HEK293 (cell line): Measurements from ENCODE around the gene GLRA1.
"Not testable (repeated sequence)": the region's sequence is repeated elsewhere in the genome, so short reads cannot be mapped to it uniquely, and the experiment has no call there.

ENCODE experiments used
- CTCF ChIA-PET: fragments of 350-600 bp; formaldehyde crosslinking; extraction: SDS; loops from one replicate; lab custom pipeline; 2021; ENCODE audit warnings: antibody characterized with exemption; lab: Yijun Ruan, JAX
- POLR2A ChIA-PET: fragments of 300-600 bp; formaldehyde crosslinking; extraction: SDS; loops from one replicate; lab custom pipeline; 2020; ENCODE audit warnings: antibody characterized with exemption, inconsistent platforms; lab: Yijun Ruan, JAX
- H3K27ac ChIP-seq: fragments of 200-500 bp; sonication (Bioruptor generic); 2 replicates; pipeline ENCODE4 v1.5.1; 2014; ENCODE audit warnings: low read depth, low read length, control low read depth, inconsistent platforms; ENCODE audit errors: extremely low read depth
- H3K36me3 ChIP-seq, 2 experiments: fragments of 200-500 bp in 1 of 2; sonication (Bioruptor generic) in 1 of 2; 1 replicate in 1 of 2; 2 replicates in 1 of 2; pipeline ENCODE4 v1.5.1; 2014 to 2017; ENCODE audit warnings: inconsistent platforms in 2 of 2, low read length in 2 of 2; ENCODE audit not compliant: control insufficient read depth in 2 of 2, insufficient read depth in 1 of 2
- H3K4me1 ChIP-seq: fragments of 200-500 bp; sonication (Bioruptor generic); 2 replicates; pipeline ENCODE4 v1.5.1; 2014; ENCODE audit warnings: mild to moderate bottlenecking, low read length, inconsistent platforms; ENCODE audit not compliant: control insufficient read depth, insufficient read depth
- H3K4me3 ChIP-seq: 2 replicates; pipeline ENCODE4 v1.5.1; 2011; ENCODE audit warnings: low read depth, mild to moderate bottlenecking, control low read depth, low read length, moderate library complexity
- H3K9me3 ChIP-seq: fragments of 200-500 bp; sonication (Bioruptor generic); 2 replicates; pipeline ENCODE4 v1.5.1; 2014; ENCODE audit warnings: low read depth, low read length, inconsistent platforms; ENCODE audit not compliant: control insufficient read depth, insufficient read depth
- FEZF1 ChIP-seq: fragments of 450-650 bp; formaldehyde crosslinking; IDR thresholded peaks from 2 replicates; pipeline ENCODE4 v1.5.1; 2016; ENCODE audit warnings: missing biosample characterization, missing genetic modification characterization
- GLIS1 ChIP-seq: fragments of 450-650 bp; formaldehyde crosslinking; IDR thresholded peaks from 2 replicates; pipeline ENCODE4 v1.5.1; 2016; ENCODE audit warnings: missing biosample characterization, missing genetic modification characterization
- KLF16 ChIP-seq: fragments of 450-650 bp; formaldehyde crosslinking; IDR thresholded peaks from 2 replicates; pipeline ENCODE4 v1.5.1; 2017; ENCODE audit warnings: missing biosample characterization, missing genetic modification characterization
- PBX3 ChIP-seq: sonication (generic); formaldehyde crosslinking; IDR thresholded peaks from 2 replicates; pipeline ENCODE4 v1.8.1; 2022; ENCODE audit warnings: mild to moderate bottlenecking, moderate library complexity, missing genetic modification reagents
- PRDM6 ChIP-seq: fragments of 450-650 bp; formaldehyde crosslinking; IDR thresholded peaks from 2 replicates; pipeline ENCODE4 v1.5.1; 2017; ENCODE audit warnings: missing biosample characterization, missing genetic modification characterization
- REST ChIP-seq: fragments of 450-650 bp; formaldehyde crosslinking; IDR thresholded peaks from 2 replicates; pipeline ENCODE4 v1.5.1; 2016; ENCODE audit warnings: missing biosample characterization, missing genetic modification characterization
- WT1 ChIP-seq: fragments of 450-650 bp; formaldehyde crosslinking; IDR thresholded peaks from 2 replicates; pipeline ENCODE4 v1.5.1; 2016; ENCODE audit warnings: missing biosample characterization, missing genetic modification characterization
- ZBTB1 ChIP-seq: fragments of 450-650 bp; formaldehyde crosslinking; IDR thresholded peaks from 2 replicates; pipeline ENCODE4 v1.5.1; 2016; ENCODE audit warnings: missing biosample characterization, missing genetic modification characterization
- ZEB2 ChIP-seq: fragments of 450-650 bp; formaldehyde crosslinking; IDR thresholded peaks from 2 replicates; pipeline ENCODE4 v1.5.1; 2016; ENCODE audit warnings: missing biosample characterization, missing genetic modification characterization
- ZIC2 ChIP-seq: fragments of 450-650 bp; formaldehyde crosslinking; IDR thresholded peaks from 2 replicates; pipeline ENCODE4 v1.5.1; 2016; ENCODE audit warnings: missing biosample characterization, missing genetic modification characterization
- ZNF146 ChIP-seq: fragments of 450-650 bp; formaldehyde crosslinking; IDR thresholded peaks from 2 replicates; pipeline ENCODE4 v1.5.1; 2016; ENCODE audit warnings: missing biosample characterization, missing genetic modification characterization
- ZNF169 ChIP-seq: fragments of 450-650 bp; formaldehyde crosslinking; IDR thresholded peaks from 2 replicates; pipeline ENCODE4 v1.5.1; 2016; ENCODE audit warnings: missing biosample characterization, missing genetic modification characterization
- ZNF175 ChIP-seq: fragments of 450-650 bp; formaldehyde crosslinking; IDR thresholded peaks from 2 replicates; pipeline ENCODE4 v1.5.1; 2016; ENCODE audit warnings: missing biosample characterization, missing genetic modification characterization
- ZNF221 ChIP-seq: fragments of 450-650 bp; formaldehyde crosslinking; IDR thresholded peaks from 2 replicates; pipeline ENCODE4 v1.5.1; 2017; ENCODE audit warnings: missing biosample characterization, missing genetic modification characterization, borderline replicate concordance
- ZNF23 ChIP-seq: fragments of 450-650 bp; formaldehyde crosslinking; IDR thresholded peaks from 2 replicates; pipeline ENCODE4 v1.5.1; 2016; ENCODE audit warnings: missing biosample characterization, missing genetic modification characterization, borderline replicate concordance
- ZNF302 ChIP-seq: fragments of 450-650 bp; formaldehyde crosslinking; IDR thresholded peaks from 2 replicates; pipeline ENCODE4 v1.5.1; 2016; ENCODE audit warnings: missing biosample characterization, missing genetic modification characterization, low read depth
- ZNF350 ChIP-seq: fragments of 450-650 bp; formaldehyde crosslinking; IDR thresholded peaks from 2 replicates; pipeline ENCODE4 v1.5.0; 2017; ENCODE audit warnings: missing biosample characterization, mild to moderate bottlenecking, missing genetic modification characterization
- ZNF37A ChIP-seq: fragments of 450-650 bp; IDR thresholded peaks from 2 replicates; pipeline ENCODE4 v1.5.1; 2018; ENCODE audit warnings: missing biosample characterization, missing genetic modification characterization
- ZNF449 ChIP-seq: fragments of 450-650 bp; formaldehyde crosslinking; IDR thresholded peaks from 2 replicates; pipeline ENCODE4 v1.5.1; 2017; ENCODE audit warnings: missing biosample characterization, mild to moderate bottlenecking, missing genetic modification characterization, moderate library complexity
- ZNF830 ChIP-seq: fragments of 450-650 bp; IDR thresholded peaks from 2 replicates; pipeline ENCODE4 v1.5.0; 2018; ENCODE audit warnings: missing biosample characterization, missing genetic modification characterization, low read depth, mild to moderate bottlenecking, moderate library complexity
- ZSCAN30 ChIP-seq: fragments of 450-650 bp; IDR thresholded peaks from 2 replicates; pipeline ENCODE4 v1.5.1; 2018; ENCODE audit warnings: missing biosample characterization, mild to moderate bottlenecking, missing genetic modification characterization, moderate library complexity

The GLRA1 gene

GRCh38 chr5:151896031-151896691 lies 28.5 kb downstream of the GLRA1 start (continued):
- TF ChIP-seq ZBTB1 (tag by site-specific recombination), result no peak
- TF ChIP-seq ZEB2 (tag by site-specific recombination), result peak; percentile 54; the same call in 1 of the 2 replicates
- no peak for TF ChIP-seq ZNF350 (tag by site-specific recombination)
- no peak for TF ChIP-seq ZNF169 (tag by site-specific recombination)
- TF ChIP-seq KLF16 (tag by site-specific recombination), result no peak
- TF ChIP-seq, all 188 proteins: peak for 13

GRCh38 chr5:151895660-151896030 lies 29.0 kb downstream of the GLRA1 start:
- Histone ChIP-seq H3K9me3 (no peaks in the 10 kb centered on the region), H3K27ac (no peak overlapping the region), H3K4me1 (peaks cover 14% of the 10 kb centered on the region), H3K36me3 (no peaks in the 10 kb centered on the region), H3K4me3 (no peak overlapping the region)
- no peak for TF ChIP-seq ZEB2 (tag by site-specific recombination)
- TF ChIP-seq REST (tag by site-specific recombination), result peak; percentile 84
- ChIA-PET CTCF (interaction anchor here (0.8 to 1.0 kb wide), 2 partner anchors 70 to 247 kb away, joined by 3 to 5 read pairs; no protein-coding TSS in a partner anchor), POLR2A (interaction anchor here (0.7 kb wide), 1 partner anchor 614 kb away, joined by 3 read pairs; no protein-coding TSS in a partner anchor)

- H3K9me3 ChIP-seq, POLR2A ChIA-PET, H3K27ac ChIP-seq, H3K36me3 ChIP-seq, H3K4me3 ChIP-seq: not testable (repeated sequence)
- peaks cover 14% of the 10 kb centered on the region for H3K4me1 ChIP-seq
- CTCF ChIA-PET, result interaction anchor here (1.1 kb wide), 1 partner anchor 249 kb away, joined by 7 read pairs; no protein-coding TSS in a partner anchor
- TF ChIP-seq ZNF146, result peak; percentile 93
Measured at GRCh38 chr5:151893485-151893884, 31.2 kb downstream of the GLRA1 start.

- Histone ChIP-seq H3K4me1 (peaks cover 14% of the 10 kb centered on the region), H3K36me3 (no peaks in the 10 kb centered on the region), H3K4me3 (no peak overlapping the region), H3K9me3 (no peaks in the 10 kb centered on the region), H3K27ac (no peak overlapping the region)
- CTCF ChIA-PET, result interaction anchor here (0.5 kb wide), 1 partner anchor 1090 kb away, joined by 5 read pairs; no protein-coding TSS in a partner anchor
- POLR2A ChIA-PET, result interaction anchor here (0.6 kb wide), 1 partner anchor 21 kb away, joined by 3 read pairs; no protein-coding TSS in a partner anchor
- TF ChIP-seq ZNF221 (tag by site-specific recombination), result no peak
- TF ChIP-seq GLIS1 (tag by site-specific recombination), result peak; percentile 34; the same call in 1 of the 2 replicates
- 0 out of 2 replicates have a peak, but pooled peaks have one; percentile 16 for TF ChIP-seq PRDM6 (tag by site-specific recombination)
- no peak for TF ChIP-seq PBX3 (CRISPR knock-in tag)
- peak; percentile 45; the same call in 1 of the 2 replicates for TF ChIP-seq WT1 (tag by site-specific recombination)
- TF ChIP-seq FEZF1 (tag by site-specific recombination), result no peak
- no peak for TF ChIP-seq ZNF302
- TF ChIP-seq ZNF37A, result peak; percentile 50; the same call in 1 of the 2 replicates
- 0 out of 2 replicates have a peak, but pooled peaks have one; percentile 14 for TF ChIP-seq ZSCAN30 (tag by site-specific recombination)
- TF ChIP-seq ZNF23 (tag by site-specific recombination), result no peak
- no peak for TF ChIP-seq ZNF449 (tag by site-specific recombination)
- no peak for TF ChIP-seq ZNF175 (tag by site-specific recombination)
- TF ChIP-seq ZNF830 (tag by site-specific recombination), result 0 out of 2 replicates have a peak, but pooled peaks have one; percentile 35
- TF ChIP-seq ZIC2, result peak; percentile 54
Measured at GRCh38 chr5:151892393-151892792, 32.3 kb downstream of the GLRA1 start.
